ENCODE data around the gene GHR.

- TF ChIP-seq CTCF (IDR thresholded peaks at IDR 0.05; ENCODE audit: low read length) (no peak), EZH2phosphoT487 (IDR thresholded peaks at IDR 0.05; ENCODE audit: low read length) (no peak)
Measured at GRCh38 chr5:42720251-42720650, 297.0 kb downstream of the GHR start.
